Smooth muscle cell (in vitro differentiated cells): ENCODE measurements around the gene PPP1R15B. TPM values are rescaled to one million over a fixed set of nuclear protein-coding genes. Genes with fewer than 3 reads are reported as not detected.

ENCODE experiments used
- DNase-seq: peaks from one replicate; lab custom pipeline; 2025; ENCODE audit not compliant: unreplicated experiment; lab: John Stamatoyannopoulos, UW
- H2AFZ ChIP-seq: fragments of 200-600 bp; sonication (generic); 2 replicates; pipeline ENCODE4 v1.6.0; 2016; ENCODE audit warnings: antibody characterized with exemption, low read depth, mild to moderate bottlenecking
- H3F3A ChIP-seq: fragments of 200-600 bp; sonication (generic); 2 replicates; pipeline ENCODE4 v1.6.0; 2017; ENCODE audit warnings: antibody characterized with exemption, low read depth
- H3K27ac ChIP-seq: fragments of 200-600 bp; sonication (generic); 2 replicates; pipeline ENCODE4 v1.5.1; 2016; ENCODE audit warnings: low read depth, mild to moderate bottlenecking
- H3K27me3 ChIP-seq: fragments of 200-600 bp; sonication (generic); 2 replicates; pipeline ENCODE4 v1.6.1; 2016; ENCODE audit warnings: low read depth, mild to moderate bottlenecking
- H3K36me3 ChIP-seq: fragments of 200-600 bp; sonication (generic); 2 replicates; pipeline ENCODE4 v1.5.1; 2016; ENCODE audit warnings: low read depth
- H3K4me1 ChIP-seq: fragments of 200-600 bp; sonication (generic); 2 replicates; pipeline ENCODE4 v1.5.1; 2016; ENCODE audit warnings: low read depth
- H3K4me2 ChIP-seq: fragments of 200-600 bp; sonication (generic); 2 replicates; pipeline ENCODE4 v1.6.0; 2016; ENCODE audit warnings: mild to moderate bottlenecking
- H3K4me3 ChIP-seq: fragments of 200-600 bp; sonication (generic); 2 replicates; pipeline ENCODE4 v1.5.1; 2016; ENCODE audit warnings: mild to moderate bottlenecking
- H3K79me2 ChIP-seq: fragments of 200-600 bp; sonication (generic); 2 replicates; pipeline ENCODE4 v1.6.0; 2016; ENCODE audit warnings: low read depth, mild to moderate bottlenecking
- H3K9ac ChIP-seq: fragments of 200-600 bp; sonication (generic); 2 replicates; pipeline ENCODE4 v1.6.0; 2016; ENCODE audit warnings: low read depth
- H3K9me3 ChIP-seq: fragments of 200-600 bp; sonication (generic); replicated peaks from 2 replicates; pipeline ENCODE4 v1.5.1; 2016; ENCODE audit warnings: low read depth
- H4K20me1 ChIP-seq: fragments of 200-600 bp; sonication (generic); 2 replicates; pipeline ENCODE4 v1.6.0; 2016; ENCODE audit warnings: low read depth
- CTCF ChIP-seq: fragments of 200-600 bp; sonication (generic); IDR thresholded peaks from 2 replicates; pipeline ENCODE4 v1.5.1; 2017; ENCODE audit warnings: borderline replicate concordance, mild to moderate bottlenecking, antibody characterized with exemption; ENCODE audit not compliant: insufficient read depth, poor library complexity, severe bottlenecking
- WGBS: methylation state at CpG from one replicate; pipeline ENCODE4 v1.1.7; 2016; ENCODE audit warnings: low lambda C conversion rate; 5-methylcytosine and 5-hydroxymethylcytosine counted together
- polyA plus RNA-seq: library from polyadenylated mRNA; unstranded; fragments of >200 nt; fragmentation: Nextera tagmentation; extraction: Ambion mirVana; gene quantifications from 2 replicates; pipeline ENCODE4 v1.2.1, GENCODE V29; 2016
- total RNA-seq: library from RNA; depleted of rRNA; stranded (reverse); fragments of >200 nt; gene quantifications from 2 replicates; pipeline ENCODE4 v1.2.3, GENCODE V29; 2014

PPP1R15B gene
- total and polyA plus RNA-seq, 2 experiments from 2014 or later = 24.1 to 74.8 TPM

- no peak overlapping the region for H3K4me2 ChIP-seq
- no peak for DNase-seq
- H3K9me3 ChIP-seq = no peaks in the 10 kb centered on the region
- no peak overlapping the region for H2AFZ ChIP-seq
- no peaks in the 10 kb centered on the region for H3K36me3 ChIP-seq
- no peaks in the 10 kb centered on the region for H3K27me3 ChIP-seq
- no peak overlapping the region for H3K9ac ChIP-seq
- no peaks in the 10 kb centered on the region for H4K20me1 ChIP-seq
- H3K79me2 ChIP-seq = no peaks in the 10 kb centered on the region
- no peak overlapping the region for H3K27ac ChIP-seq
- H3K4me1 ChIP-seq = peaks cover 13% of the 10 kb centered on the region
- H3K4me3 ChIP-seq = no peak overlapping the region
- no peaks in the 10 kb centered on the region for H3F3A ChIP-seq
- 80% methylated on average over 8 of the region's 8 CpGs for WGBS
- TF ChIP-seq CTCF = no peak
Measured at GRCh38 chr1:204450461-204451257, 39.0 kb upstream of the PPP1R15B start.

- Histone ChIP-seq H3K4me2 (no peak overlapping the region), H3K27ac (no peak overlapping the region)
- whole genome bisulfite sequencing = 85% methylated on average over 8 of the region's 8 CpGs
Measured at GRCh38 chr1:204449678-204450280, 38.2 kb upstream of the PPP1R15B start.

GRCh38 chr1:204448991-204449677 is 37.5 kb upstream of the PPP1R15B start:
- Histone ChIP-seq H3K4me2 (no peak overlapping the region), H3K9me3 (no peaks in the 10 kb centered on the region)
- TF ChIP-seq CTCF = no peak

More at GRCh38 chr1:204449678-204450280, 38.2 kb upstream of the PPP1R15B start:
- Histone ChIP-seq H3K79me2 (no peaks in the 10 kb centered on the region), H4K20me1 (no peaks in the 10 kb centered on the region), H3K36me3 (no peaks in the 10 kb centered on the region), H3K9me3 (no peaks in the 10 kb centered on the region), H3K9ac (no peak overlapping the region), H3K4me1 (peaks cover 9% of the 10 kb centered on the region), H3K27me3 (no peaks in the 10 kb centered on the region), H2AFZ (no peak overlapping the region), H3F3A (no peaks in the 10 kb centered on the region), H3K4me3 (no peak overlapping the region)
- TF ChIP-seq CTCF = no peak
- DNase-seq = no peak

More at GRCh38 chr1:204448991-204449677, 37.5 kb upstream of the PPP1R15B start:
- Histone ChIP-seq H3K79me2 (no peaks in the 10 kb centered on the region), H4K20me1 (no peaks in the 10 kb centered on the region), H3K27me3 (no peaks in the 10 kb centered on the region), H3K36me3 (no peaks in the 10 kb centered on the region), H2AFZ (no peak overlapping the region), H3F3A (no peaks in the 10 kb centered on the region), H3K4me1 (peaks cover 6% of the 10 kb centered on the region), H3K27ac (no peak overlapping the region), H3K4me3 (no peak overlapping the region), H3K9ac (no peak overlapping the region)
- WGBS = 97% methylated on average over 6 of the region's 6 CpGs
- DNase-seq = no peak
